Liver (tissue), 9 donors: ENCODE measurements around the gene LYSMD3. TPM values are rescaled to one million over a fixed set of nuclear protein-coding genes. Genes with fewer than 3 reads are reported as not detected.

ENCODE experiments used
- DNase-seq: peaks from one replicate; pipeline ENCODE4 v3.0.0-alpha.2; 2017; ENCODE audit warnings: low spot score
- H3K27ac ChIP-seq, 2 donors: one replicate each; pipeline ENCODE4 v1.7.0; 2013; ENCODE audit warnings: inconsistent platforms in 2 of 2, low read length in 2 of 2, control low read depth in 1 of 2, low read depth in 1 of 2, mild to moderate bottlenecking in 1 of 2
- H3K27me3 ChIP-seq, 4 donors: one replicate each; pipeline versions ENCODE4 v1.6.1 to v1.7.0; 2013; ENCODE audit warnings: low read length in 3 of 4, inconsistent platforms in 1 of 4, mild to moderate bottlenecking in 1 of 4, moderate library complexity in 1 of 4; ENCODE audit not compliant: control insufficient read depth in 4 of 4, insufficient read depth in 4 of 4
- H3K36me3 ChIP-seq, 4 donors: one replicate each; pipeline versions ENCODE4 v1.6.1 to v1.7.0; 2013; ENCODE audit warnings: low read length in 3 of 4, mild to moderate bottlenecking in 3 of 4, low read depth in 1 of 4, moderate library complexity in 1 of 4; ENCODE audit not compliant: control insufficient read depth in 4 of 4, insufficient read depth in 3 of 4
- H3K4me1 ChIP-seq, 4 donors: one replicate each; pipeline versions ENCODE4 v1.6.1 to v1.7.0; 2013; ENCODE audit warnings: low read length in 3 of 4, mild to moderate bottlenecking in 3 of 4, moderate library complexity in 1 of 4; ENCODE audit not compliant: control insufficient read depth in 4 of 4, insufficient read depth in 4 of 4
- H3K4me3 ChIP-seq, 3 donors: one replicate each; pipeline versions ENCODE4 v1.6.1 to v1.7.0; 2013; ENCODE audit warnings: low read length in 3 of 3, control low read depth in 1 of 3, low read depth in 1 of 3, mild to moderate bottlenecking in 1 of 3
- H3K9ac ChIP-seq, 2 donors: one replicate each; pipeline ENCODE4 v1.7.0; 2013; ENCODE audit warnings: low read length in 2 of 2, mild to moderate bottlenecking in 2 of 2, moderate library complexity in 2 of 2, control low read depth in 1 of 2, low read depth in 1 of 2
- H3K9me3 ChIP-seq, 4 donors: one replicate each; pipeline versions ENCODE4 v1.6.1 to v1.7.0; 2013; ENCODE audit warnings: low read length in 3 of 4; ENCODE audit not compliant: control insufficient read depth in 4 of 4
- EGR1 ChIP-seq, 2 donors: IDR thresholded peaks; 2 replicates each; pipeline ENCODE4 v1.6.1; 2016 to 2018; ENCODE audit warnings: antibody characterized with exemption in 2 of 2, low read depth in 2 of 2
- GABPA ChIP-seq, 2 donors: IDR thresholded peaks in 1 of 2; conservative IDR thresholded peaks in 1 of 2; 2 replicates each; pipeline ENCODE4 v1.6.1; 2016; ENCODE audit warnings: antibody characterized with exemption in 2 of 2, mild to moderate bottlenecking in 1 of 2, moderate library complexity in 1 of 2
- HNF4A ChIP-seq, 2 donors: conservative IDR thresholded peaks; 2 replicates each; pipeline ENCODE4 v1.6.1; 2016; ENCODE audit warnings: antibody characterized with exemption in 2 of 2, mild to moderate bottlenecking in 2 of 2
- RAD21 ChIP-seq, 2 donors: IDR thresholded peaks; 2 replicates each; pipeline ENCODE4 v1.6.1; 2016; ENCODE audit warnings: antibody characterized with exemption in 2 of 2, mild to moderate bottlenecking in 2 of 2
- RXRA ChIP-seq, 2 donors: IDR thresholded peaks; 2 replicates each; pipeline ENCODE4 v1.6.1; 2017 to 2018; ENCODE audit warnings: antibody characterized with exemption in 2 of 2, mild to moderate bottlenecking in 1 of 2
- YY1 ChIP-seq: IDR thresholded peaks from 2 replicates; pipeline ENCODE4 v1.6.1; 2016; ENCODE audit warnings: antibody characterized with exemption, mild to moderate bottlenecking
- WGBS: extraction: QIAGEN DNeasy Blood & Tissue Kit; methylation state at CpG from one replicate; pipeline ENCODE4 v1.1.7; 2013; 5-methylcytosine and 5-hydroxymethylcytosine counted together
- polyA plus RNA-seq, 2 donors: library from polyadenylated mRNA; stranded (reverse) in 1 of 2; unstranded in 1 of 2; fragments of 200-250 nt in 1 of 2; fragments of >200 nt in 1 of 2; fragmentation: Nextera tagmentation in 1 of 2; extraction: Ambion mirVana in 1 of 2; gene quantifications; one replicate each; pipeline versions ENCODE4 v1.2.1 to v1.2.3, GENCODE V29; 2013 to 2015
- total RNA-seq, 2 donors: library from RNA; depleted of rRNA; stranded (reverse); fragments of >200 nt; gene quantifications; one replicate each; pipeline ENCODE4 v1.2.3, GENCODE V29; 2014
- TF ChIP-seq, protein P1 (sequence below): IDR thresholded peaks from 2 replicates; pipeline ENCODE4 v1.6.1; 2016; ENCODE audit warnings: antibody characterized with exemption
- TF ChIP-seq, protein P2 (sequence below): fragments of 150-350 bp; IDR thresholded peaks from 2 replicates; pipeline ENCODE4 v1.5.1; 2017; ENCODE audit warnings: improper control_type of control experiment, low read depth, low read length; ENCODE audit not compliant: missing input control
- TF ChIP-seq, protein P3 (sequence below): IDR thresholded peaks from 2 replicates; pipeline ENCODE4 v1.6.1; 2016; ENCODE audit warnings: antibody characterized with exemption
- donor health status: healthy.
- donor health status: healthy.
- donor health status: healthy.
- donor health status: healthy.
- donor health status: healthy.

LYSMD3 gene
- total and polyA plus RNA-seq, 4 donors = 8.8 to 23.6 (median 11.0) TPM

DNA sequence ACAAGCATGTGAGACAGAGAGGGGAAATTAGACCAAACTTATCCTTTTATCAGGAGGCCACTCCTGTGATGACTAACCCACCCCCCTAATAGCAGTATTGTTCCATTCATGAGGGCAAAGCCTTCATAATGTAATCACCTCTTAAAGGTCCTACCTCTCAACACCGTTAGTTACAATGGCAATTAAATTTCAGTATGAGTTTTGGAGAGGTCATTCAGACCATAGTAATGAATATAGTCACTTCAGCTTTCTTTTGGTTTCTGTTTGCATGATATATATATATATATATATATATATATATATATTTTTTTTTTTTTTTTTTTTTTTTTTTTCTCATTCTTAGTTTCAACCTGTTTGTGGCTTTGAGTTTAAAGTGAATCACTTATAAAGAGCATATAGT, 39.7 kb upstream of the LYSMD3 start:
- H3K27ac ChIP-seq = no peak overlapping the region
- no peak for TF ChIP-seq HNF4A (conservative IDR thresholded peaks at IDR 0.05)
- TF ChIP-seq YY1 = no peak
- no peak for TF ChIP-seq GABPA (IDR thresholded peaks at IDR 0.05 in 1 of 2, conservative IDR thresholded peaks at IDR 0.05 in 1 of 2)
- TF ChIP-seq RAD21 (IDR thresholded peaks at IDR 0.05) = no peak
- no peak for TF ChIP-seq EGR1 (IDR thresholded peaks at IDR 0.05; ENCODE audit: low read depth in 2 of 2)
- TF ChIP-seq, protein P1, sequence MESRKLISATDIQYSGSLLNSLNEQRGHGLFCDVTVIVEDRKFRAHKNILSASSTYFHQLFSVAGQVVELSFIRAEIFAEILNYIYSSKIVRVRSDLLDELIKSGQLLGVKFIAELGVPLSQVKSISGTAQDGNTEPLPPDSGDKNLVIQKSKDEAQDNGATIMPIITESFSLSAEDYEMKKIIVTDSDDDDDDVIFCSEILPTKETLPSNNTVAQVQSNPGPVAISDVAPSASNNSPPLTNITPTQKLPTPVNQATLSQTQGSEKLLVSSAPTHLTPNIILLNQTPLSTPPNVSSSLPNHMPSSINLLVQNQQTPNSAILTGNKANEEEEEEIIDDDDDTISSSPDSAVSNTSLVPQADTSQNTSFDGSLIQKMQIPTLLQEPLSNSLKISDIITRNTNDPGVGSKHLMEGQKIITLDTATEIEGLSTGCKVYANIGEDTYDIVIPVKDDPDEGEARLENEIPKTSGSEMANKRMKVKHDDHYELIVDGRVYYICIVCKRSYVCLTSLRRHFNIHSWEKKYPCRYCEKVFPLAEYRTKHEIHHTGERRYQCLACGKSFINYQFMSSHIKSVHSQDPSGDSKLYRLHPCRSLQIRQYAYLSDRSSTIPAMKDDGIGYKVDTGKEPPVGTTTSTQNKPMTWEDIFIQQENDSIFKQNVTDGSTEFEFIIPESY = no peak
- no peak for TF ChIP-seq RXRA (IDR thresholded peaks at IDR 0.05)
- TF ChIP-seq, protein P2, sequence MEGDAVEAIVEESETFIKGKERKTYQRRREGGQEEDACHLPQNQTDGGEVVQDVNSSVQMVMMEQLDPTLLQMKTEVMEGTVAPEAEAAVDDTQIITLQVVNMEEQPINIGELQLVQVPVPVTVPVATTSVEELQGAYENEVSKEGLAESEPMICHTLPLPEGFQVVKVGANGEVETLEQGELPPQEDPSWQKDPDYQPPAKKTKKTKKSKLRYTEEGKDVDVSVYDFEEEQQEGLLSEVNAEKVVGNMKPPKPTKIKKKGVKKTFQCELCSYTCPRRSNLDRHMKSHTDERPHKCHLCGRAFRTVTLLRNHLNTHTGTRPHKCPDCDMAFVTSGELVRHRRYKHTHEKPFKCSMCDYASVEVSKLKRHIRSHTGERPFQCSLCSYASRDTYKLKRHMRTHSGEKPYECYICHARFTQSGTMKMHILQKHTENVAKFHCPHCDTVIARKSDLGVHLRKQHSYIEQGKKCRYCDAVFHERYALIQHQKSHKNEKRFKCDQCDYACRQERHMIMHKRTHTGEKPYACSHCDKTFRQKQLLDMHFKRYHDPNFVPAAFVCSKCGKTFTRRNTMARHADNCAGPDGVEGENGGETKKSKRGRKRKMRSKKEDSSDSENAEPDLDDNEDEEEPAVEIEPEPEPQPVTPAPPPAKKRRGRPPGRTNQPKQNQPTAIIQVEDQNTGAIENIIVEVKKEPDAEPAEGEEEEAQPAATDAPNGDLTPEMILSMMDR = no peak

DNA sequence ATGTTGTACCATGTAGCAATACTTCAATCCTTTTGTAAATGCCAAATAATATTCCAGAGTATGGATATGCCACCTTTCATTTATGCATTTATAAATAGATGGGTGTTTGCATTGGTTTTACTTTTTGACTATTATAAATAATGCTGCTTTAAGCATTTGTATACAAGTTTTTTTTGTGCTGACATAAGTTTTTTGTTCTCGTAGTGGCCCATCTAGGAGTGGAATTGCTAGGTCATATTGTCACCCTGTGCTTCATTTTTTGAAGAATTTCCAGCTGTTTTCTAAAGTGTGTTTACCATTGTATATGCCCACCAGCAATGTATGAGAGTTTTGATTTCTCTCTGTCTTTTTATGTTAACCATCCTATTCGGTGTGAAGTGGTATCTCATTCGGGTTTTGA, 36.1 kb upstream of the LYSMD3 start:
- no peak for DNase-seq

More for the DNA sequence above, 39.7 kb upstream of the LYSMD3 start:
- H3K4me3 ChIP-seq = no peak overlapping the region
- DNase-seq = no peak
- no peaks in the 10 kb centered on the region for H3K4me1 ChIP-seq
- peaks cover 0 to 5% (median 2%) of the 10 kb centered on the region in 4 donors for H3K27me3 ChIP-seq
- H3K36me3 ChIP-seq = no peaks in the 10 kb centered on the region
- no peak overlapping the region for H3K9ac ChIP-seq
- WGBS = 82% methylated on average over 1 of the region's 1 CpG
- H3K9me3 ChIP-seq = peaks cover 0 to 3% (median 0%) of the 10 kb centered on the region in 4 donors

More for the DNA sequence above, 36.1 kb upstream of the LYSMD3 start:
- TF ChIP-seq, protein P3, sequence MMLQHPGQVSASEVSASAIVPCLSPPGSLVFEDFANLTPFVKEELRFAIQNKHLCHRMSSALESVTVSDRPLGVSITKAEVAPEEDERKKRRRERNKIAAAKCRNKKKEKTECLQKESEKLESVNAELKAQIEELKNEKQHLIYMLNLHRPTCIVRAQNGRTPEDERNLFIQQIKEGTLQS = no peak
- TF ChIP-seq, protein P1 = no peak
- no peak for TF ChIP-seq HNF4A (conservative IDR thresholded peaks at IDR 0.05)
- Histone ChIP-seq H3K4me1 (no peaks in the 10 kb centered on the region), H3K4me3 (no peak overlapping the region), H3K27ac (no peak overlapping the region), H3K36me3 (no peaks in the 10 kb centered on the region), H3K9me3 (no peaks in the 10 kb centered on the region), H3K27me3 (peaks cover 0 to 5% (median 1%) of the 10 kb centered on the region in 4 donors), H3K9ac (no peak overlapping the region)
- 84% methylated on average over 3 of the region's 3 CpGs for WGBS
